WI38 (cell line): ENCODE data around the gene TRIO.
A peak's percentile ranks its signal among the peaks of the same experiment; 100 is the strongest.

Source experiments
- H3K4me3 ChIP-seq: 2 replicates; pipeline ENCODE4 v1.5.1; 2011; ENCODE audit warnings: low read depth, mild to moderate bottlenecking, control low read depth, low read length
- TF ChIP-seq, protein P1 (sequence below): IDR thresholded peaks from 2 replicates; pipeline ENCODE4 v1.5.1; 2012; ENCODE audit warnings: low read depth, mild to moderate bottlenecking, control low read depth, low read length

The TRIO gene

DNA sequence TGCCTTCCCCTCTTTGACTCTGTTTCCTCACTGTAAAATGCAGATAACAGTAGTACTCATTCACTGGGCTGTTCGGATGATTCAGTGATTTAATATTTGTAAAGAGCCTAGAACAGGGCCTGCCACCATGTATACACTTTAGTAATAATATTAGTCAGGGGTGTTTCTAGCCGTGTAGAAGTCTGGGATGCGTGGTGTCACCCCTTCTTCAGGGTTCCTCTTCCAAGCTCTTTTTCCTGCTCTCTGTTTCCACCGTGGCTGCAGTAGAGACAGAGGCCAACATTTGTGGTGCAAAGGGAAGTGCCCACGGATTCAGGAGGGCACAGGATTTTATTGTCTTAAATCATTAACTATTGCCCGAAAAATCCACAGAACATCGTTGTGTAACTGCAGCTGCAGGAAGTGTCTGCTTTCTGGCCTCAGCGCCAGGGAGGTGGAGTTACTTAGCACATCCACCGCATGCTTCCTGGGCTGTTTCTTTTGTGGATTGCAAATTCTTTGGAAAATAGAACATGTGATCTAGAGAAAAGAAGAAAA is 61.7 kb downstream of the TRIO start:
- TF ChIP-seq, protein P1, sequence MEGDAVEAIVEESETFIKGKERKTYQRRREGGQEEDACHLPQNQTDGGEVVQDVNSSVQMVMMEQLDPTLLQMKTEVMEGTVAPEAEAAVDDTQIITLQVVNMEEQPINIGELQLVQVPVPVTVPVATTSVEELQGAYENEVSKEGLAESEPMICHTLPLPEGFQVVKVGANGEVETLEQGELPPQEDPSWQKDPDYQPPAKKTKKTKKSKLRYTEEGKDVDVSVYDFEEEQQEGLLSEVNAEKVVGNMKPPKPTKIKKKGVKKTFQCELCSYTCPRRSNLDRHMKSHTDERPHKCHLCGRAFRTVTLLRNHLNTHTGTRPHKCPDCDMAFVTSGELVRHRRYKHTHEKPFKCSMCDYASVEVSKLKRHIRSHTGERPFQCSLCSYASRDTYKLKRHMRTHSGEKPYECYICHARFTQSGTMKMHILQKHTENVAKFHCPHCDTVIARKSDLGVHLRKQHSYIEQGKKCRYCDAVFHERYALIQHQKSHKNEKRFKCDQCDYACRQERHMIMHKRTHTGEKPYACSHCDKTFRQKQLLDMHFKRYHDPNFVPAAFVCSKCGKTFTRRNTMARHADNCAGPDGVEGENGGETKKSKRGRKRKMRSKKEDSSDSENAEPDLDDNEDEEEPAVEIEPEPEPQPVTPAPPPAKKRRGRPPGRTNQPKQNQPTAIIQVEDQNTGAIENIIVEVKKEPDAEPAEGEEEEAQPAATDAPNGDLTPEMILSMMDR: no peak
- H3K4me3 ChIP-seq: peak overlapping the region; percentile 29

DNA sequence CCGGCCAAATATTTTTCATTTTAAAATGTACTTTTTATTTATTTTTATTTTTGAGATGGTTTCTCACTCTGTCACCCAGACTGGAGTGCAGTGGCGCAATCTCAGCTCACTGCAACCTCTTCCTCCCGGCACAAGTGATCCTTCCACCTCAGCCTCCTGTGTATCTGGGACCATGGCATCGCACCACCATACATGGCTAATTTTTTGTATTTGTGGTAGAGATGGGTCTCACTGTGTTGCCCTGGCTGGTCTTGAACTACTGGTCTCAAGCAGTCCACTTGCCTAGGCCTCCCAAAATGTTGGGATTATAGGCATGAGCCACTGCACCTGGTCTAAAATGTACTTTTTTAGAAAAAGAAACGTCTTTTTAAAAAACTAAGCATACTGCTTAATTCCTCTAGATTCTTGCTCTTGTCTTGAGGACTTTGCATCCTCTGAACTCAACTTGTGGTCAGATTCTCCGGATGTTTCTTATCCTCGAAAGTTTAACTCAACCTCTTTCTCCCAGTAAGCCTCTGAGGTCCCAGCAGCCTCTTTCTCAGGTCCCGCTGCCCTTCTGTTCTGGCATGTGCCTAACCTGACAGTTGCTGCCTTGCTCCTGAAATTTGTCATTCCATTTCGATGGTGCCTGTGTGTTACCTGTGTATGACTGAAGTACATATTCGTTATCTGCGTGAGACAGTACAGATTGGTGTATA is 63.0 kb downstream of the TRIO start:
- TF ChIP-seq, protein P1: no peak
- H3K4me3 ChIP-seq: no peak overlapping the region

DNA sequence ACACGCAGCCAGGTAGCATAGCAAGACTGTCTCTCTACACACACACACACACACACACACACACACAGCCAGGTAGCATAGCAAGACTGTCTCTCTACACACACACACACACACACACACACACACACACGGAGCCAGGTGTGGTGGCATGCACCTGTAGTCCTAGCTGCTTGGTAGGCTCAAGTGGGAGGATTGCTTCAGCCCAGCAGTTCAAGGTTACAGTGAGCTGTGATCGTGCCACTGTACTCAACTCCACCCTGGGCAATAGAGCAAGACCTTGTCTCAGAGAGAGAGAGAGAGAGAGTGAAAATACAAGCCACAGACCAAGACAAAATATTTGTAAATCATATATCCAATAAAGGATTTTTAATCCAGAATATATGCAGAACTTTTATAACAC is 64.3 kb downstream of the TRIO start:
- peak overlapping the region; percentile 38 for H3K4me3 ChIP-seq

DNA sequence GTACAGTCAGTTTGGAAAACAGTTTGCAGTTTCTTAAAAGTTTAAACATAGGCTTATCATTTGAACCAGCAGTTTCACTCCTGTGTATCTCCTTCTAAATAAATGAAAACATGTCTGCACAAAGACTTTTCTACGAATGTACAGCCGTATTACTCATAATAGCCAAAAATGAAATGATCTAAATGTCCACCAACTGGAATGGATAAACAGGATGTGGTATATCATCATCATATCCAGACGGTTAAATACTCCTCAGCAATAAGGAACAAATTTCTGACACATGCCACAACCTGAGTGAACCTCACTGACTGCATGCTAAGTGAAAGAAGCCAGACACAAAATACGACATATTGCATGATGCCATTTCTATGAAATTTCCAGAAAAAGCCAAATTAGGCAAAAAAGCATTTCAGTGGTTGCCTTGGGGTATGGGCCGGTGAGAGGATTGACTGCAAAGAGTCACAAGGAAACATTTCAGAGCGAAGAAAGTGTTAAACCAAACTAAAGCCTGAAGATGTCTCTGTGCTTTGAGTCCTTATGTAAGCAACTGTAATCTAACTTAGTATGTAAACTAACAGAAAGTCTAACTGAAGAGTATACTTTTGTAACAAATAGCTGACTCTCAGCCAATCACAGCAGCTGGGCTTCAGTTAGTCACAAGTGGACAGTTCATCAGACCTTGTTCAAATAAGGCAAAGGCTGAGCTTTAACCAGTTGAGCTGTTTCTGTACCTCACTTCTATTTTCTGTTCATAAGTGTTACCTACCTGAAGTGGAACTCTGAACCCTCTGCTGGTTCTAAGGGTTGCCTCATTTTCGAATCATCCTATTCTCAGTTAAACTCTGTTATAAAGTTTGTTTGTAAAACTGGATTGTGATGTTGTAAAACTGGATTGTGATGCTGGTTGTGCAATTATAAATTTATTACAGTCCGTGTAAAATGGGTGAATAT is 65.2 kb downstream of the TRIO start:
- H3K4me3 ChIP-seq: peak overlapping the region; percentile 38
- TF ChIP-seq, protein P1: no peak

DNA sequence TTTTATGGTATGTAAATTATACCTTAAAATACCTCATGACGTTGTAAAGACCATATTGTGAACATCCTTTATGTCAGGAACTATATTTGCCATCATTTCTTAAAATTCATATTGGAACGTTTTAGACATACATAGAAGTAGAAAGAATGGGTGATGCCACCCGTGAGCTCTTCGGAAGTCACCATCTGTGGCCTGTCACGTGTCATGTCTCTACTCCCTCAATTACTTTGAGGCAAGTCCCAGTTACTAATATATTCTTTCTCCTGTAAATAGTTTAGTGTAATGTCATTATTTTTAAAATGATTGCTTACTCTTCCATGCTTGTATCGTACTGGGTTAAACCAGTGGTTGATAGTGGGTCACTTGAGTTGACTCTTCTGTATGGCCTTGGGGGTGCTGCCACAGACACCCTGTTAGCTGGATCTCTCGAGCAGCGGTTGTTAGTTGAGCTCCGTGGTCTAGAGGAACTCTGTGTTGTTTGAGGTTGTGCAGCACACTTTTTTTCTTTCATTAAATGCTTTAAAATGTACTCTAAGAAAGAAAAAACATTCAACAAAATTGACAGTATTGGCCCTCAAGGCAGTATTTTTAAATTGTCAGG is 66.2 kb downstream of the TRIO start:
- no peak overlapping the region for H3K4me3 ChIP-seq

DNA sequence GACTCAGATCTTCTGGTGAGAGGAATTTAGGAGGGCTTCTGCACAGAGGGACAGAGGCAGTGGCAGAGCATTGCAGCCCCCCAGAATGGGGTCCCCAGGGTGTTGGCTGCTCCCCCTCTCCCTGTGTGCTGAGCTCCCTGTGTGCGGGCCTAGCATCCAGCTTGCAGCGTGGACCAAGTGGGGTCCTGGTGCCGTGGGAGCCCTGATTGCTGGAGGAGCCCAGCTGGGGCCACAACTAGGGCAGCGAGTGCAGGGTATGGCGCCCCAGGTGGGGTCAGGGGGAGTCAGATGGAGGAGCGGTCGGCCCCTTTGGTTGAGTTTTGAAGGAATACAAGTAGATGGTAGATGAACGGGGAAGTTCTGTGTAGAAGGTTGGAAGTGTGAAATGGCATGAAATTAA is 66.7 kb downstream of the TRIO start:
- TF ChIP-seq, protein P1: no peak

More for the DNA sequence above, 66.2 kb downstream of the TRIO start:
- TF ChIP-seq, protein P1: no peak

DNA sequence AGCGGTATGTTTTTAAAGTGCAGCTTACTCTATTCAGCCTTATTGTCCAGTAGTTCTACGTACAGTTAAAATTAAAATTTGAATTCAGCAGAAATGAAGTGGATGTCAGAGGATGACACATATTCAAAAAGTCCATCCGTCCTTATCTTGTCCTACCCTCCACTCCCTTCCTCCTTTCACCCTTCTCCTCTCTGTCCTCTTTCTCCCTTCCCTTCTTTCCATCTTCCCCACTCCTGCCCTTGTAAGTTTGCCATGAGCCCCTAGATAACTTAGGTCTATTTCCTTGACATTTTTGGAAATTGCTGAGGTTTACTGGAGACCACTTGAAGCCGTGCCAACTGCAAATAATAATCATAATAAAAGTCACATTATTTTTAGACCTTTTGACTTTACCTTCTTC is 67.6 kb downstream of the TRIO start:
- no peak overlapping the region for H3K4me3 ChIP-seq
- TF ChIP-seq, protein P1: no peak

More for the DNA sequence above, 66.7 kb downstream of the TRIO start:
- no peak overlapping the region for H3K4me3 ChIP-seq
